ENCODE results near the gene TEAD4.

The TEAD4 gene

GRCh38 chr12:2930865-2931264, 28.3 kb upstream of the TEAD4 start:
- no peak for TF ChIP-seq CTCF (IDR thresholded peaks at IDR 0.05; ENCODE audit: low read depth, low read length, missing control alignments)
- H3K4me3 ChIP-seq (ENCODE audit: low read depth, low read length) = no peak overlapping the region

DNA sequence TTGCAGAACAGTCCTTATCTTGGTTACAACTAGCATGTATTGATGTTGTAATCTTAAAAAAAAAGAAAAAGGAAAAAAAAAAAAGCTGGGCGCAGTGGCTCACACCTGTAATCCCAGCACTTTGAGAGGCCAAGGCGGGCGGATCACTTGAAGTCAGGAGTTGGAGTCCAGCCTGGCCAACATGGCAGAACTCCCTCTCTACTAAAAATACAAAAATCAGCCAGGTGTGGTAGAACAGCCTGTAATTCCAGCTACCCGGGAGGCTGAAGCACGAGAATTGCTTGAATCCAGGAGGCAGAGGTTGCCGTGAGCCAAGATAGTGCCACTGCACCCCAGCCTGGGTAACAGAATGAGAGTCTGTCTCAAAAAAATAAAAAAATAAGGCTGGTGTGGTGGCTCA, 25.6 kb upstream of the TEAD4 start:
- no peak for DNase-seq (ENCODE audit: low read depth)
- H3K4me3 ChIP-seq (ENCODE audit: low read depth, low read length) = no peak overlapping the region
- TF ChIP-seq CTCF (IDR thresholded peaks at IDR 0.05; ENCODE audit: low read depth, low read length, missing control alignments) = no peak

More at GRCh38 chr12:2930865-2931264, 28.3 kb upstream of the TEAD4 start:
- DNase-seq (ENCODE audit: low read depth) = no peak

DNA sequence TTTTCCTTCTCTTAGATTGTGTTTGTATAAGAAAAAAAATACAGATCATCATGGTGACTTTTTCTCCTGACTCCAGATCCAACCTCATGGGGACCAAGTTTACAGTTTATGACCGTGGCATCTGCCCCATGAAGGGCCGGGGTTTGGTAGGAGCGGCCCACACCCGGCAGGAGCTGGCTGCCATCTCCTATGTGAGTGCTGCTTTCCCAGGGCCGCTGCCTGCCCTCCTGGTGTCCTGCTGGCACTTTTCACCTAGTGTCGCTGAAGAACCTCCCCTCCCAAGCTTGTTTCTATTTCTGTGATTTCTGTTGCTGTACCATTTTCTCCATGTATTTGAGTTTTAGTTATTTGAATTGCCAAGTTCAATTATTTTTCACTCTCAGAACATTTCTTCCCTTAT, 24.8 kb upstream of the TEAD4 start:
- TF ChIP-seq CTCF (IDR thresholded peaks at IDR 0.05; ENCODE audit: low read depth, low read length, missing control alignments) = no peak
- no peak for DNase-seq (ENCODE audit: low read depth)

DNA sequence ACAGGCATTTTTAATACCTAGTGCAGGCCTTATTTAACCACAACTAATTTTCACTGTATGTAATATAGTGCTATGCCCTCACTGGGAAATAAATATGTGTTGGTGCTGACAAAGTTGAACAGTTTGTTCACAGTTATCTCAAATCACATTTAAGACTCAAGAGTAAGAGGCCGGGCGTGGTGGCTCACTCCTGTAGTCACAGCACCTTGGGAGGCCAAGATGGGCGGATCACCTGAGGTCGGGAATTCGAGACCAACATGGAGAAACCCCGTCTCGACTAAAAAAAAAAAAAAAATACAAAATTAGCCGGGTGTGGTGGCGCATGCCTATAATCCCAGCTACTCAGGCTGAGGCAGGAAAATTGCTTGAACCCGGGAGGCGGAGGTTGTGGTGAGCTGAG, 22.9 kb upstream of the TEAD4 start:
- no peak for DNase-seq (ENCODE audit: low read depth)
- TF ChIP-seq CTCF (IDR thresholded peaks at IDR 0.05; ENCODE audit: low read depth, low read length, missing control alignments) = no peak
- H3K4me3 ChIP-seq (ENCODE audit: low read depth, low read length) = no peak overlapping the region

More for the DNA sequence above, 24.8 kb upstream of the TEAD4 start:
- no peak overlapping the region for H3K4me3 ChIP-seq (ENCODE audit: low read depth, low read length)

DNA sequence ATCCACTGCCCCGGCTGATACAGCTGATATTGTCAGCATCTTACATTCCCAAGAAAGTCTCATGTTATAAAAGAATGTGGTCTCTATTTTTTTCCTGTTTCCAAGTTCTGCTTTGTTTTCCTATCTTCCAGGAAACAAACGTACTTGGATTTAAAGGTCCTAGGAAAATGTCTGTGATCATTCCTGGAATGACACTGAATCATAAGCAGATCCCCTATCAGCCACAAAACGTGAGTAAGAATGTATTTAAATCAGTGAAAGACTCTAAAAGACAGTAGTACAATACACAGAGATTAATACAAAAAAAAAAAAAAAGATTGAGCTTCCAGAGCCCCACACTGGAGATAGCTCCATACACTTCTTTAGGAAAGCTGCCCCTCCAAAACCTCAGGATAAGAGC, 21.7 kb upstream of the TEAD4 start:
- DNase-seq (ENCODE audit: low read depth) = no peak
- no peak for TF ChIP-seq CTCF (IDR thresholded peaks at IDR 0.05; ENCODE audit: low read depth, low read length, missing control alignments)

DNA sequence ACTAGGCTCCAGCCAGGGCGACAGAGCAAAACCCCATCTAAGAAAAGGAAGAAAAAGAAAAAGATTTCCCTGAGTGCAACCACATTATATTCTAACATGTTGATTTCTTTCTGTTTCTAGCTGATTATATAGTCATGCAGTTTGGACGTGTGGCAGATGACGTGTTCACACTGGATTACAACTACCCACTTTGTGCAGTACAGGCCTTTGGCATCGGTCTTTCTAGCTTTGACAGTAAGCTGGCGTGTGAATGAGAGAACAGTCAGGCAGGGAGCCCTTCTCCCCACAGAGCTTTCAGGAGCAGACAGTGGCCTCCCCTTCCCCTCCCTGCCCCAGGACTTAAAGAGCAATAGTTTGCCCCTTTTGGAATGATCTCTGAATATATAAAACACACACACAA, 20.0 kb upstream of the TEAD4 start:
- TF ChIP-seq CTCF (IDR thresholded peaks at IDR 0.05; ENCODE audit: low read depth, low read length, missing control alignments) = no peak
- no peak overlapping the region for H3K4me3 ChIP-seq (ENCODE audit: low read depth, low read length)
- no peak for DNase-seq (ENCODE audit: low read depth)

More for the DNA sequence above, 21.7 kb upstream of the TEAD4 start:
- H3K4me3 ChIP-seq (ENCODE audit: low read depth, low read length) = no peak overlapping the region

GRCh38 chr12:2940564-2940963, 18.6 kb upstream of the TEAD4 start:
- no peak overlapping the region for H3K4me3 ChIP-seq (ENCODE audit: low read depth, low read length)
- TF ChIP-seq CTCF (IDR thresholded peaks at IDR 0.05; ENCODE audit: low read depth, low read length, missing control alignments) = no peak
- no peak for DNase-seq (ENCODE audit: low read depth)
